CD4-positive, alpha-beta T cell treated with Interleukin-15 for 1 hour (primary cell): ENCODE data around the gene PCDHA10.
"Not testable (repeated sequence)": the region's sequence is repeated elsewhere in the genome, so short reads cannot be mapped to it uniquely, and the experiment has no call there.

Experiments used
- DNase-seq: peaks from one replicate; pipeline ENCODE4 v3.0.0-alpha.2; 2020

Gene PCDHA10

DNA sequence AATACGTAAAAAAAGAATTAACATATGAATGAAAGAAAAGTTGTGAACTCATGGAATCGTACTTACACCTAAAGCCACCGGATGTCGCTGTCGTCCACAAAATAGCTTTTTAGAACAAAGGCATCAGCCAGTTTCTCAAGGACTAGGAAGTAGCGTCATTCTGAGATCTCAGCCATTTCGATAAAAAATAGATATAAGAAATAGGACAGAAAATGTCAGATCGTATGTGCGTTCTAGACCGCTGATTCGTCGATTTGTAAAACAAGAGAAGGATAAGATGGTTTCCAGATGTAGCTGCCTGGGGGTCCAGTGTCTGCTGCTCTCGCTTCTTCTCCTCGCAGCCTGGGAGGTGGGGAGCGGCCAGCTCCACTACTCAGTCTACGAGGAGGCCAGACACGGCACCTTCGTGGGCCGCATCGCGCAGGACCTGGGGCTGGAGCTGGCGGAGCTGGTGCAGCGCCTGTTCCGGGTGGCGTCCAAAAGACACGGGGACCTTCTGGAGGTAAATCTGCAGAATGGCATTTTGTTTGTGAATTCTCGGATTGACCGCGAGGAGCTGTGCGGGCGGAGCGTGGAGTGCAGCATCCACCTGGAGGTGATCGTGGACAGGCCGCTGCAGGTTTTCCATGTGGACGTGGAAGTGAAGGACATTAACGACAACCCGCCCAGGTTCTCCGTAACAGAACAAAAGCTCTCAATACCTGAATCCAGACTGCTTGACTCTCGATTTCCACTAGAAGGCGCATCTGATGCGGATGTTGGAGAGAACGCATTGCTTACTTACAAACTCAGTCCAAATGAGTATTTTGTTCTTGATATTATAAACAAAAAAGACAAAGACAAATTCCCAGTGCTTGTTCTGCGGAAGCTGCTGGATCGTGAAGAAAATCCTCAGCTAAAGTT, at the start of gene PCDHA10:
Gene PCDHA10, plus strand, starts transcription at position 126 of the 903 bp plus-strand sequence. Its CDS starts 152 bp downstream, at position 278.
- no peak for DNase-seq

GRCh38 chr5:140806834-140807775, 48.6 kb upstream of the PCDHA10 start, which contains the start of gene PCDHA4:
TSS of gene PCDHA4 (plus strand) at chr5:140807068.
- no peak for DNase-seq

- not testable (repeated sequence) for DNase-seq
Observed at GRCh38 chr5:140808241-140808888, 47.3 kb upstream of the PCDHA10 start.

DNA sequence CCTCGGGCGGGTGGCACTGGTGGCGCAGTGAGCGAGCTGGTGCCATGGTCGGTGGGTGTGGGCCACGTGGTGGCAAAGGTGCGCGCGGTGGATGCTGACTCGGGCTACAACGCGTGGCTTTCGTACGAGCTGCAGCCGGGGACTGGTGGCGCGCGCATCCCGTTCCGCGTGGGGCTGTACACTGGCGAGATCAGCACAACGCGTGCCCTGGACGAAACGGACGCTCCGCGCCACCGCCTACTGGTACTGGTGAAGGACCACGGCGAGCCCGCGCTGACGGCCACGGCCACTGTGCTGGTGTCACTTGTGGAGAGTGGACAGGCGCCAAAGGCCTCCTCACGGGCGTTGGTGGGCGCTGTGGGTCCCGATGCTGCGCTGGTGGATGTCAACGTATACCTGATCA, 46.8 kb upstream of the PCDHA10 start:
- DNase-seq: no peak

DNA sequence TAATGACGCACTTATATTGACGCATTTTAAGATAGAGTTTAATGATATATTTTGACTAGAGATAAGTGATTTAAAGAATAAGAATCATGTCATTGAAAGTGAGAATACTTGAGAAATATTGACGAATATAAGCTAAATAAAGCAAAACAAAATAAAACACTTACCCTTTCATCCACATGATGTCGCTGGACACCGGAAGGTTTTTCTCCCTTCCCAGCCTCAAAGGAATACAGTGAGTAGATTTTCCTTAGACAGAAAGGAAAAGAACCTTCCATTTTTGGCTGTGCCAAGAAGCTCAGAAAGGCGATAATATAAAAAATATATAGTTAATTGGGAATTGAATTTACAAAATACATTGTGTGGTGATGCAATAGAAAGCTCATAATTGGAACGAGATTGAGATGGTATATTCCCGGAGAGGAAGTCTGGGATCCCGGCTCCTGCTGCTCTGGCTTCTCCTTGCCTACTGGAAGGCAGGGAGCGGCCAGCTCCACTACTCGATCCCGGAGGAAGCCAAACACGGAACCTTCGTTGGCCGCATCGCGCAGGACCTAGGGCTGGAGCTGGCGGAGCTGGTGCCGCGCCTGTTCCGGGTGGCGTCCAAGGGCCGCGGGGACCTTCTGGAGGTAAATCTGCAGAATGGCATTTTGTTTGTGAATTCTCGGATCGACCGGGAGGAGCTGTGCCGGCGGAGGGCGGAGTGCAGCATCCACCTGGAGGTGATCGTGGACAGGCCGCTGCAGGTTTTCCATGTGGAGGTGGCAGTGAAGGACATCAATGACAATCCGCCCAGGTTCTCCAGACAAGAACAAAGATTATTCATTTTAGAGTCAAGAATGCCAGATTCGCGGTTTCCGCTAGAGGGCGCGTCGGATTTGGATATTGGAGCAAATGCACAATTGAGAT, 34.1 kb upstream of the PCDHA10 start, which contains the start of gene PCDHA5:
Gene PCDHA5, plus strand, starts transcription at position 239 of the 906 bp plus-strand sequence.
- no peak for DNase-seq

DNA sequence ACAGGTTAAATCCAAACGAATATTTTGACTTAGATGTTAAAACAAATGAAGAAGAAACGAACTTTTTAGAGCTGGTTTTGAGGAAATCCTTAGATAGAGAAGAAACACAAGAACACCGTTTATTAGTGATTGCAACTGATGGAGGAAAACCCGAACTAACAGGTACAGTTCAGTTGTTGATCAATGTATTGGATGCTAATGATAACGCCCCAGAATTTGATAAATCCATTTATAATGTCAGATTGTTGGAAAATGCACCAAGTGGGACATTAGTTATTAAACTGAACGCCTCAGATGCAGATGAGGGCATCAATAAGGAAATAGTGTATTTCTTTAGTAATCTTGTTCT, 33.4 kb upstream of the PCDHA10 start:
- no peak for DNase-seq

DNA sequence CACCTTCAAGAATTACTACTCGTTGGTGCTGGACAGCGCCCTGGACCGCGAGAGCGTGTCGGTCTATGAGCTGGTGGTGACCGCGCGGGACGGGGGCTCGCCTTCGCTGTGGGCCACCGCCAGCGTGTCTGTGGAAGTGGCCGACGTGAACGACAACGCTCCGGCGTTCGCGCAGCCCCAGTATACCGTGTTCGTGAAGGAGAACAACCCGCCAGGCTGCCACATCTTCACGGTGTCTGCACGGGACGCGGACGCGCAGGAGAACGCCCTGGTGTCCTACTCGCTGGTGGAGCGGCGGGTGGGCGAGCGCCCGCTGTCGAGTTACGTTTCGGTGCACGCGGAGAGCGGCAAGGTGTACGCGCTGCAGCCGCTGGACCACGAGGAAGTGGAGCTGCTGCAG, 32.7 kb upstream of the PCDHA10 start:
- not testable (repeated sequence) for DNase-seq

- no peak for DNase-seq
Observed at GRCh38 chr5:140823475-140823874, 32.2 kb upstream of the PCDHA10 start.

DNA sequence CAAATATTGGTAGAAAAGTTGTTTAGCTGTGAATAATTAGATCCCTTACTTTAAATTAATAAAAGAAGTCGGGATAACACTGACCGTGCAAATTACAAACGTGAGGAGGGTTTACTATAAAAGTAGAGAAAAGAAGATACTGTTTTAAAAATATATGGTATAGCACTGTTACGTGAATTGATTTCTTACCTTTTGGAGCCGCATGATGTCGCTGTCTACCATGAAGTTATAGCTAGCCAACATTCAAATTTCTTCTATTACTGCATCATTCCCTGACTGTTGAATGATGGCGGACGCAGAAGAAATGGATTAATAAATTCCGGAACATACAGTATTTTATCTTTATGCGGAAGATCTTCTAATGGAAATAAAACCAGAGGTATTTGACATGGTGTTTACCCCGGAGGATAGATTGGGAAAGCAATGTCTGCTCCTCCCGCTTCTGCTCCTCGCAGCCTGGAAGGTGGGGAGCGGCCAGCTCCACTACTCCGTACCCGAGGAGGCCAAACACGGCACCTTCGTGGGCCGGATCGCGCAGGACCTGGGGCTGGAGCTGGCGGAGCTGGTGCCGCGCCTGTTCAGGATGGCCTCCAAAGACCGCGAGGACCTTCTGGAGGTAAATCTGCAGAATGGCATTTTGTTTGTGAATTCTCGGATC, 27.9 kb upstream of the PCDHA10 start, which contains the start of gene PCDHA6:
Gene PCDHA6, plus strand, starts transcription at position 257 of the 658 bp plus-strand sequence. Its CDS starts 132 bp downstream, at position 389.
- DNase-seq: no peak

- no peak for DNase-seq
Observed at GRCh38 chr5:140828362-140828737, 27.3 kb upstream of the PCDHA10 start.

DNA sequence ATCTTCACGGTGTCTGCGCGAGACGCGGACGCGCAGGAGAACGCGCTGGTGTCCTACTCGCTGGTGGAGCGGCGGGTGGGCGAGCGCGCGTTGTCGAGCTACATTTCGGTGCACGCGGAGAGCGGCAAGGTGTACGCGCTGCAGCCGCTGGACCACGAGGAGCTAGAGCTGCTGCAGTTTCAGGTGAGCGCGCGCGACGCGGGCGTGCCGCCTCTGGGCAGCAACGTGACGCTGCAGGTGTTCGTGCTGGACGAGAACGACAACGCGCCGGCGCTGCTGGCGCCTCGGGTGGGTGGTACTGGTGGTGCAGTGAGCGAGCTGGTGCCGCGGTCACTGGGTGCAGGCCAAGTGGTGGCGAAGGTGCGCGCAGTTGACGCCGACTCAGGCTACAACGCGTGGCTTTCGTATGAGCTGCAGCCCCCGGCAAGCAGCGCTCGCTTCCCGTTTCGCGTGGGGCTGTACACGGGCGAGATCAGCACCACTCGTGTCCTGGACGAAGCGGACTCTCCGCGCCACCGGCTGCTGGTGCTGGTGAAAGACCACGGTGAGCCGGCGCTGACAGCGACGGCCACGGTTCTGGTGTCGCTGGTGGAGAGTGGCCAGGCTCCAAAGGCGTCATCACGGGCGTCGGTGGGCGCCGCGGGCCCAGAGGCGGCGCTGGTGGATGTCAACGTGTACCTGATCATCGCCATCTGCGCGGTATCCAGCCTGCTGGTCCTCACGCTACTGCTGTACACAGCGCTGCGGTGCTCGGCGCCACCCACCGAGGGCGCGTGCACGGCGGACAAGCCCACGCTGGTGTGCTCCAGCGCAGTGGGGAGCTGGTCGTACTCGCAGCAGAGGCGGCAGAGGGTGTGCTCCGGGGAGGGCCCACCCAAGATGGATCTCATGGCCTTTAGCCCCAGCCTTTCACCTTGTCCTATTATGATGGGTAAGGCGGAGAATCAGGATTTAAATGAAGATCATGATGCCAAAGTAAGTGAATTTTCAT, 25.9 kb upstream of the PCDHA10 start:
- DNase-seq: not testable (repeated sequence)

DNA sequence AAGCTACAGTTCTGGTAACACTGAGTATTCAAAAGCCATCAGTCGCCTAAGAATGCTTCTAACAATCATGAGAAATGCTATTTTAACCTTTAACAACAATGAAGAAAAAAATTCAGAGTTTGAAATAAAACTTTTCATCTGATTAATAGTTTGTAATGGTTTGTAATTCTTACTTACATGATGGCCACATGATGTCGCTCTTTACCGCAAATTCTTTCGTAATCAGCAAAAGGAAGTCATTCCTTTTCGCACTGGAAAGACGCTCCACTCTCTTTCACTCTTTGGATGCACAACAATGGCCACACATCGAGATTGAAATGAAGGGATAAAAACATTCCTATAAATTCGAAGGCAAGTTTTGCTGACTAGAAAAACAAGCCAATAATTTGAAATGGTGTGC, 21.7 kb upstream of the PCDHA10 start, which contains the start of gene PCDHA7:
Gene PCDHA7, plus strand, starts transcription at position 277 of the 400 bp plus-strand sequence. Its CDS starts 115 bp downstream, at position 392.
- no peak for DNase-seq

DNA sequence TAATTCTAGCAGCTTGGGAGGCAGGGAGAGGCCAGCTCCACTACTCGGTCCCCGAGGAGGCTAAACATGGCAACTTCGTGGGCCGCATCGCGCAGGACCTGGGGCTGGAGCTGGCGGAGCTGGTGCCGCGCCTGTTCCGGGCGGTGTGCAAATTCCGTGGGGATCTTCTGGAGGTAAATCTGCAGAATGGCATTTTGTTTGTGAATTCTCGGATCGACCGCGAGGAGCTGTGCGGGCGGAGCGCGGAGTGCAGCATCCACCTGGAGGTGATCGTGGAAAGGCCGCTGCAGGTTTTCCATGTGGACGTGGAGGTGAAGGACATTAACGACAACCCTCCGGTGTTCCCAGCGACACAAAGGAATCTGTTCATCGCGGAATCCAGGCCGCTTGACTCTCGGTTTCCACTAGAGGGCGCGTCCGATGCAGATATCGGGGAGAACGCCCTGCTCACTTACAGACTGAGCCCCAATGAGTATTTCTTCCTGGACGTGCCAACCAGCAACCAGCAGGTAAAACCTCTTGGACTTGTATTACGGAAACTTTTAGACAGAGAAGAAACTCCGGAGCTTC, 21.2 kb upstream of the PCDHA10 start:
- DNase-seq: not testable (repeated sequence)

DNA sequence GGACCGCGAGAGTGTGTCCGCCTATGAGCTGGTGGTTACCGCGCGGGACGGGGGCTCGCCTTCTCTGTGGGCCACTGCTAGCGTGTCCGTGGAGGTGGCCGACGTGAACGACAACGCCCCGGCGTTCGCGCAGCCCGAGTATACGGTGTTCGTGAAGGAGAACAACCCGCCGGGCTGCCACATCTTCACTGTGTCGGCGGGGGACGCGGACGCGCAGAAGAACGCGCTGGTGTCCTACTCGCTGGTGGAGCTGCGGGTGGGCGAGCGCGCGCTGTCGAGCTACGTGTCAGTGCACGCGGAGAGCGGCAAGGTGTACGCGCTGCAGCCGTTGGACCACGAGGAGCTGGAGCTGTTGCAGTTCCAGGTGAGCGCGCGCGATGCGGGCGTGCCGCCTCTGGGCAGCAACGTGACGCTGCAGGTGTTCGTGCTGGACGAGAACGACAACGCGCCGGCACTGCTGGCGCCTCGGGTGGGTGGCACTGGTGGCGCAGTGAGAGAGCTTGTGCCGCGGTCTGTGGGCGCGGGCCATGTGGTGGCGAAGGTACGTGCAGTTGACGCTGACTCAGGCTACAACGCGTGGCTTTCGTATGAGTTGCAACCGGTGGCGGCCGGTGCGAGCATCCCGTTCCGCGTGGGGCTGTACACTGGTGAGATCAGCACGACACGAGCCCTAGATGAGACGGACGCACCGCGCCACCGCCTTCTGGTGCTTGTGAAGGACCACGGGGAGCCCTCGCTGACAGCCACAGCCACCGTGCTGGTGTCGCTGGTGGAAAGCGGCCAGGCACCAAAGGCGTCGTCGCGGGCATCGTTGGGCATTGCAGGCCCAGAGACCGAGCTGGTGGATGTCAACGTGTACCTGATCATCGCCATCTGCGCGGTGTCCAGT, 19.8 kb upstream of the PCDHA10 start:
- no peak for DNase-seq

DNA sequence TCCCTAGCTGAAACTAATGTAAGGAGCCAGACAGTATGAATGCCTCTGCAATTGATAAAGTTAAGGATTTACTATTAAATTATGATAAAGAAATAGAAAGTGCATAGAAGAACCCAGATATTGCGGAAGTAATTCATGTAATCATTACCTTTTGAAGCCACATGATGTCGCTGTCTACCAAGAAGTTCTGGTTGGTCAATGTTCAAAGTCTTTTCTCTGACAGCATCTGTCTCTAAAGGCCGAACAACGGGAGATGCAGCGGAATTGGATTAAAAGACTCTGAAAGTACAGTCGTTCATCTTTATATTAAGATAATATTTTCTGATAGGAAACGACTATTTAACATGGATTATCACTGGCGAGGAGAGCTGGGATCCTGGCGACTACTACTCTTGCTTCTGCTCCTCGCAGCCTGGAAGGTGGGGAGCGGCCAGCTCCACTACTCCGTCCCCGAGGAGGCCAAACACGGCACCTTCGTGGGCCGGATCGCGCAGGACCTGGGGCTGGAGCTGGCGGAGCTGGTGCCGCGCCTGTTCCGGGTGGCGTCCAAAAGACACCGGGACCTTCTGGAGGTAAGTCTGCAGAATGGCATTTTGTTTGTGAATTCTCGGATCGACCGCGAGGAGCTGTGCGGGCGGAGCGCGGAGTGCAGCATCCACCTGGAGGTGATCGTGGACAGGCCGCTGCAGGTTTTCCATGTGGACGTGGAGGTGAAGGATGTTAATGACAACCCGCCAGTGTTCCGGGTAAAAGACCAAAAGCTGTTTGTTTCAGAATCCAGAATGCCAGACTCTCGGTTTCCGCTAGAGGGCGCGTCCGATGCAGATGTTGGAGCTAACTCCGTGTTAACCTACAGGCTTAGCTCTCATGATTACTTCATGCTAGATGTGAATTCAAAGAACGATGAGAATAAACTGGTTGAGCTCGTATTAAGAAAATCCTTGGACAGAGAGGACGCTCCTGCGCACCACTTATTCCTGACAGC, 14.4 kb upstream of the PCDHA10 start, which contains the start of gene PCDHA8:
Gene PCDHA8, plus strand, starts transcription at position 210 of the 985 bp plus-strand sequence. Its CDS starts 135 bp downstream, at position 345.
- DNase-seq: no peak
